MM.1S (cell line): ENCODE results near the gene MEIS2.

ENCODE experiments used
- DNase-seq: peaks from one replicate; pipeline ENCODE4 v3.0.0-alpha.2; 2015
- H2AFZ ChIP-seq: fragments of 300-600 bp; sonication (generic); 2 replicates; pipeline ENCODE4 v1.6.0; 2016; ENCODE audit warnings: antibody characterized with exemption, low read length
- H3F3A ChIP-seq: fragments of 300-600 bp; sonication (generic); 2 replicates; pipeline ENCODE4 v1.6.1; 2016; ENCODE audit warnings: mild to moderate bottlenecking, antibody characterized with exemption, low read length, moderate library complexity, mixed read lengths; ENCODE audit not compliant: insufficient read depth
- H3K27ac ChIP-seq: fragments of 300-600 bp; sonication (generic); 2 replicates; pipeline ENCODE4 v1.5.1; 2016; ENCODE audit warnings: mild to moderate bottlenecking, low read length
- H3K27me3 ChIP-seq: fragments of 300-600 bp; sonication (generic); replicated peaks from 2 replicates; pipeline ENCODE4 v1.6.0; 2016; ENCODE audit warnings: low read length; ENCODE audit not compliant: insufficient read depth
- H3K36me3 ChIP-seq: fragments of 300-600 bp; sonication (generic); replicated peaks from 2 replicates; pipeline ENCODE4 v1.6.1; 2016; ENCODE audit warnings: mild to moderate bottlenecking, low read length, mixed read lengths; ENCODE audit not compliant: insufficient read depth
- H3K4me1 ChIP-seq: fragments of 300-600 bp; sonication (generic); 2 replicates; pipeline ENCODE4 v1.6.1; 2016; ENCODE audit warnings: low read length, mixed read lengths
- H3K4me2 ChIP-seq: fragments of 300-600 bp; sonication (generic); 2 replicates; pipeline ENCODE4 v1.6.0; 2016; ENCODE audit warnings: low read depth, low read length
- H3K4me3 ChIP-seq: fragments of 300-600 bp; sonication (generic); 2 replicates; pipeline ENCODE4 v1.5.1; 2016; ENCODE audit warnings: low read length, mixed read lengths
- H3K79me2 ChIP-seq: fragments of 300-600 bp; sonication (generic); 2 replicates; pipeline ENCODE4 v1.6.1; 2016; ENCODE audit warnings: mixed run types, low read length, mixed read lengths
- H3K9ac ChIP-seq: fragments of 300-600 bp; sonication (generic); 2 replicates; pipeline ENCODE4 v1.6.1; 2016; ENCODE audit warnings: low read length, mixed read lengths
- H3K9me2 ChIP-seq: fragments of 300-600 bp; sonication (generic); replicated peaks from 2 replicates; pipeline ENCODE4 v1.6.1; 2016; ENCODE audit warnings: mild to moderate bottlenecking, low read length, mixed read lengths; ENCODE audit not compliant: insufficient read depth
- H3K9me3 ChIP-seq: fragments of 300-600 bp; sonication (generic); replicated peaks from 2 replicates; pipeline ENCODE4 v1.6.1; 2016; ENCODE audit warnings: mild to moderate bottlenecking, low read length, mixed read lengths; ENCODE audit not compliant: insufficient read depth
- H4K20me1 ChIP-seq: fragments of 300-600 bp; sonication (generic); 2 replicates; pipeline ENCODE4 v1.6.1; 2016; ENCODE audit warnings: mild to moderate bottlenecking, low read length, moderate library complexity, mixed read lengths; ENCODE audit not compliant: insufficient read depth
- EZH2 ChIP-seq: fragments of 300-600 bp; sonication (generic); optimal IDR thresholded peaks from 2 replicates; pipeline ENCODE3; 2017; ENCODE audit warnings: low read depth, mild to moderate bottlenecking, antibody characterized with exemption, low read length, mixed read lengths
- EZH2phosphoT487 ChIP-seq: fragments of 300-600 bp; sonication (generic); IDR thresholded peaks from 2 replicates; pipeline ENCODE4 v1.6.1; 2018; ENCODE audit warnings: antibody characterized with exemption, low read length
- TF ChIP-seq, protein P1 (sequence below): fragments of 300-600 bp; sonication (generic); IDR thresholded peaks from 2 replicates; pipeline ENCODE4 v1.5.1; 2016; ENCODE audit warnings: antibody characterized with exemption, low read length, mixed read lengths

The MEIS2 gene

DNA sequence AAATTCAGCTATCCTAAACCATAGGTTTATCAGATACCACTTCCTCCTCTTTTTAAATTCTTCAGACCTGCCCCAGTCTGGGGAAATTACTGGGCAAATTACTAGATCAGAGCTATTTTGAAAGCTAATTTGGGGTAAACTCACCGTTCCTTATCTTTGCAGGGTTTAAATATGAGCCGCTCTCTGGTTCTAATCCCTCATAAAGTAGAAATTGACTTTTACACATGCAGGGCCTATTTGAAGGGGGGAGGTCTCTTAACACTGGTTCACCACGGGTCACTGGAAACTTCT, 11.0 kb upstream of the MEIS2 start:
- TF ChIP-seq, protein P1, sequence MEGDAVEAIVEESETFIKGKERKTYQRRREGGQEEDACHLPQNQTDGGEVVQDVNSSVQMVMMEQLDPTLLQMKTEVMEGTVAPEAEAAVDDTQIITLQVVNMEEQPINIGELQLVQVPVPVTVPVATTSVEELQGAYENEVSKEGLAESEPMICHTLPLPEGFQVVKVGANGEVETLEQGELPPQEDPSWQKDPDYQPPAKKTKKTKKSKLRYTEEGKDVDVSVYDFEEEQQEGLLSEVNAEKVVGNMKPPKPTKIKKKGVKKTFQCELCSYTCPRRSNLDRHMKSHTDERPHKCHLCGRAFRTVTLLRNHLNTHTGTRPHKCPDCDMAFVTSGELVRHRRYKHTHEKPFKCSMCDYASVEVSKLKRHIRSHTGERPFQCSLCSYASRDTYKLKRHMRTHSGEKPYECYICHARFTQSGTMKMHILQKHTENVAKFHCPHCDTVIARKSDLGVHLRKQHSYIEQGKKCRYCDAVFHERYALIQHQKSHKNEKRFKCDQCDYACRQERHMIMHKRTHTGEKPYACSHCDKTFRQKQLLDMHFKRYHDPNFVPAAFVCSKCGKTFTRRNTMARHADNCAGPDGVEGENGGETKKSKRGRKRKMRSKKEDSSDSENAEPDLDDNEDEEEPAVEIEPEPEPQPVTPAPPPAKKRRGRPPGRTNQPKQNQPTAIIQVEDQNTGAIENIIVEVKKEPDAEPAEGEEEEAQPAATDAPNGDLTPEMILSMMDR = no peak
- TF ChIP-seq EZH2phosphoT487 (no peak), EZH2 (no peak)
- Histone ChIP-seq H2AFZ (no peak overlapping the region), H3F3A (no peaks in the 10 kb centered on the region), H3K9ac (no peak overlapping the region), H3K9me2 (no peaks in the 10 kb centered on the region), H3K9me3 (no peaks in the 10 kb centered on the region), H3K79me2 (no peaks in the 10 kb centered on the region), H3K27me3 (no peaks in the 10 kb centered on the region), H3K4me2 (no peak overlapping the region), H3K36me3 (no peaks in the 10 kb centered on the region), H3K4me1 (no peaks in the 10 kb centered on the region), H4K20me1 (no peaks in the 10 kb centered on the region), H3K4me3 (no peak overlapping the region), H3K27ac (no peak overlapping the region)
- DNase-seq = no peak

DNA sequence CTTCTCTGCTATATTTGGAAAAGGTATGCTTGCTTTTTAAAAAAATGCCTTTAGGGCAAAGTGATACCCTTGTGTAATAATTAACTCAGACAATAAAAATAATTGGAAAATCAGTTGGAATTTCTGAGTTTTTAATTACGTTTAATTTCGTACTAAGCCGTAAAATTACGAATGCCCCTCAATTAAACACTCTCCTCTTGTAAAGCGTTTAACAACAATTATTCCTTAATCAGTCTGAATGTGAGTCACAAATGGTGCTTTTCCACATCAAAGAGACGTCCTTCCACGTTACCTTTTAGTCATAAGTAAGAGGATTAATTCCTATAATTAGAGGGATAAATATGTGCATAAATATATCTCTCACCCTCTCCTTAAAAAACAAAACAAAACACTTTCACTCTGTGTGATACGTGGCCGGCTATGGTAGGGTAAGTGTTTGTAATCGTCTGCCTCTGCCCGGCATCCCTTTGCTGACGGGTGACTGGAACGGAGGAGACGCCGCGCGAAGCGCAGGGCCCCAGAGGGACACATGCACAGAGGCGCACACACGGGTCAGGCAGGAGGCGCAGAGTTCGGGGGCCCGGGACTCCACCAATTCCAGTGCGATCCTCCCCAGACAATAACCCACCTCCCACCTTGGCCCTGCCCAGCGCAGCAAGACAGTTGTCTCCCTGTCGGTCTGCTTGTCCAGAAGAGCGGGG, 9.7 kb upstream of the MEIS2 start:
- Histone ChIP-seq H3K9me2 (no peaks in the 10 kb centered on the region), H3K4me1 (no peaks in the 10 kb centered on the region), H3F3A (no peaks in the 10 kb centered on the region), H4K20me1 (no peaks in the 10 kb centered on the region), H3K27me3 (no peaks in the 10 kb centered on the region), H2AFZ (no peak overlapping the region), H3K9ac (no peak overlapping the region), H3K27ac (no peak overlapping the region), H3K9me3 (no peaks in the 10 kb centered on the region), H3K4me2 (no peak overlapping the region), H3K36me3 (no peaks in the 10 kb centered on the region), H3K79me2 (no peaks in the 10 kb centered on the region), H3K4me3 (no peak overlapping the region)
- TF ChIP-seq EZH2 (no peak), EZH2phosphoT487 (no peak)
- TF ChIP-seq, protein P1 = no peak
- DNase-seq = no peak

DNA sequence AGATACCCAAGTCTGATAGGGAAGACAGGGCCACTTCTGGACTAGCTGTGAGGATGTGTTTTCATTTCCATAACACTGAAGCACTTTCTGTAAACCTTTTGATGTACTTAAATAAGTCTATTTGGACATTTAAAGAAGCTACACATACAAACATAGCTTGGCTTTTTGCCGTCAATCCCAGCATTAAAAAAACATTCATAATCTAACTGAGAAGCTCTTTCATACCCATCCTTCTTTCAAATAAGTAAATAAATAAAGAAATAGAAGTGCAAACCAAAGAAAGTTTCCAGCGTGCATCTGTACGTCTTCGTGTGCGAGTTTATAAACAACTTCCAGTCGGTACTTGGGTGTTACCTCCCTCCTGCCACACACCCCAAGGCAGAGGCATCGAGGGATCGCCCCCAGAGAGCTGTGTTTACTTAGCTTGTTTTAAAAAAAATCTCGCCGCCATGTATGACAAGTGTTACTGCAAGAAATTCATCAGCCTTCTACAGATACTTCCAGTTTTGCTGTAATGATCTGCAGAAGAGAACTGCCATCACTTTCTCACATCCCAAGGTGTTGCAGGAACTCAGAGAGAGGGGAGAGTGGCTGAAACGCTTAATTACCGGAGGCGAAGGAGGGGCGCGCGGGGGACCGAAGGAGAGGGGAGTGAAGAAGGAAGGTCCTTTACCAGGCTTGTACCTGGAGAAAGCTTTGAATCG, 9.0 kb upstream of the MEIS2 start:
- Histone ChIP-seq H3K9me2 (no peaks in the 10 kb centered on the region), H3K27me3 (no peaks in the 10 kb centered on the region), H2AFZ (no peak overlapping the region), H3F3A (no peaks in the 10 kb centered on the region), H3K4me1 (no peaks in the 10 kb centered on the region), H3K36me3 (no peaks in the 10 kb centered on the region), H3K4me2 (no peak overlapping the region), H3K4me3 (no peak overlapping the region), H3K27ac (no peak overlapping the region), H3K9ac (no peak overlapping the region), H4K20me1 (no peaks in the 10 kb centered on the region), H3K9me3 (no peaks in the 10 kb centered on the region), H3K79me2 (no peaks in the 10 kb centered on the region)
- TF ChIP-seq EZH2 (no peak), EZH2phosphoT487 (no peak)
- TF ChIP-seq, protein P1 = no peak
- DNase-seq = no peak
